ENCODE data around the gene GPR27.

The GPR27 gene

GRCh38 chr3:71724584-71725270 is 28.9 kb upstream of the GPR27 start:
- no peaks in the 10 kb centered on the region for H3K36me3 ChIP-seq (ENCODE audit: low read length)
- no peak overlapping the region for H2AFZ ChIP-seq (ENCODE audit: low read depth, low read length, severe bottlenecking)
- H3K27me3 ChIP-seq (ENCODE audit: low read length), result no peaks in the 10 kb centered on the region
- H3F3A ChIP-seq (ENCODE audit: insufficient read depth), result no peaks in the 10 kb centered on the region
- no peaks in the 10 kb centered on the region for H3K9me3 ChIP-seq (ENCODE audit: insufficient read depth, low read length)
- no peaks in the 10 kb centered on the region for H3K79me2 ChIP-seq (ENCODE audit: insufficient read depth, low read length)
- H3K27ac ChIP-seq (ENCODE audit: low read depth, low read length), result no peak overlapping the region
- H3K4me3 ChIP-seq (ENCODE audit: insufficient read depth, low read length, poor library complexity, severe bottlenecking), result peak overlapping the region; percentile 38
- H4K20me1 ChIP-seq (ENCODE audit: low read depth, low read length), result no peaks in the 10 kb centered on the region
- no peaks in the 10 kb centered on the region for H3K9me2 ChIP-seq (replicated peaks; ENCODE audit: insufficient read depth, low read length)
- H3K9ac ChIP-seq (ENCODE audit: low read length), result no peak overlapping the region; the same call in 1 of the 2 replicates
- TF ChIP-seq, protein P1, sequence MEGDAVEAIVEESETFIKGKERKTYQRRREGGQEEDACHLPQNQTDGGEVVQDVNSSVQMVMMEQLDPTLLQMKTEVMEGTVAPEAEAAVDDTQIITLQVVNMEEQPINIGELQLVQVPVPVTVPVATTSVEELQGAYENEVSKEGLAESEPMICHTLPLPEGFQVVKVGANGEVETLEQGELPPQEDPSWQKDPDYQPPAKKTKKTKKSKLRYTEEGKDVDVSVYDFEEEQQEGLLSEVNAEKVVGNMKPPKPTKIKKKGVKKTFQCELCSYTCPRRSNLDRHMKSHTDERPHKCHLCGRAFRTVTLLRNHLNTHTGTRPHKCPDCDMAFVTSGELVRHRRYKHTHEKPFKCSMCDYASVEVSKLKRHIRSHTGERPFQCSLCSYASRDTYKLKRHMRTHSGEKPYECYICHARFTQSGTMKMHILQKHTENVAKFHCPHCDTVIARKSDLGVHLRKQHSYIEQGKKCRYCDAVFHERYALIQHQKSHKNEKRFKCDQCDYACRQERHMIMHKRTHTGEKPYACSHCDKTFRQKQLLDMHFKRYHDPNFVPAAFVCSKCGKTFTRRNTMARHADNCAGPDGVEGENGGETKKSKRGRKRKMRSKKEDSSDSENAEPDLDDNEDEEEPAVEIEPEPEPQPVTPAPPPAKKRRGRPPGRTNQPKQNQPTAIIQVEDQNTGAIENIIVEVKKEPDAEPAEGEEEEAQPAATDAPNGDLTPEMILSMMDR (IDR thresholded peaks at IDR 0.05; ENCODE audit: insufficient read depth, low read length, poor library complexity, severe bottlenecking), result no peak
- TF ChIP-seq EZH2phosphoT487 (conservative IDR thresholded peaks at IDR 0.05; ENCODE audit: low read length), result peak; percentile 97; the same call in 1 of the 2 replicates
- peak overlapping the region; percentile 55 for H3K4me2 ChIP-seq (ENCODE audit: low read depth, low read length, poor library complexity, severe bottlenecking)

GRCh38 chr3:71725271-71725991 is 28.2 kb upstream of the GPR27 start, which contains the start of gene EIF4E3:
EIF4E3 (minus strand) TSS chr3:71725402; CDS start chr3:71725367, 35 bp downstream.
- Histone ChIP-seq H3K27ac (ENCODE audit: low read depth, low read length) (no peak within 1 kb of the TSS), H3K27me3 (ENCODE audit: low read length) (no peaks in the 10 kb centered on the region), H4K20me1 (ENCODE audit: low read depth, low read length) (no peaks in the 10 kb centered on the region), H2AFZ (ENCODE audit: low read depth, low read length, severe bottlenecking) (no peak within 1 kb of the TSS), H3K9ac (ENCODE audit: low read length) (no peak within 1 kb of the TSS; the same call in 1 of the 2 replicates), H3F3A (ENCODE audit: insufficient read depth) (no peaks in the 10 kb centered on the region), H3K4me2 (ENCODE audit: low read depth, low read length, poor library complexity, severe bottlenecking) (peak within 1 kb of the TSS; percentile 55), H3K9me3 (ENCODE audit: insufficient read depth, low read length) (no peaks in the 10 kb centered on the region), H3K4me3 (ENCODE audit: insufficient read depth, low read length, poor library complexity, severe bottlenecking) (peak within 1 kb of the TSS; percentile 38), H3K9me2 (replicated peaks; ENCODE audit: insufficient read depth, low read length) (no peaks in the 10 kb centered on the region), H3K79me2 (ENCODE audit: insufficient read depth, low read length) (no peaks in the 10 kb centered on the region), H3K36me3 (ENCODE audit: low read length) (no peaks in the 10 kb centered on the region)
- TF ChIP-seq, protein P1 (IDR thresholded peaks at IDR 0.05; ENCODE audit: insufficient read depth, low read length, poor library complexity, severe bottlenecking), result no peak
- TF ChIP-seq EZH2phosphoT487 (conservative IDR thresholded peaks at IDR 0.05; ENCODE audit: low read length), result no peak

DNA sequence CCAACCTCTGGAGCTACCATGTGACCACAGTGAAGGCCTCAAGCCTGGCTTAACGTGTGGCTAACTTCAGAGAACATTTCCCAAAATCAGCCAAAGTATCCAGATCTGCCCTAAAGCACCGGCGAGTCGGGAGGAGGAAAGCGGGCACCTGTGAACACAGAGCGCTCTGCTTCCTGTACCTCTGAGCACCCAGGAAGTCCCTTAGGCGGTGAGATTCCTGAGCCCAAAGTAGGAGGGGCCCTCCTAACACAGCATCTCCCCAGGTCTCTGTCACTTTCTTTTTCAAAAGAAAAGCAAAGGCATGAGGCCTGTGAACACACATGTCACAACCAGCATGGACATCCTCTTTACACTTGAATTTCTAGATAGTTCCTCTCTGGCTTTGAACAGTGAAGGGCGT is 27.5 kb upstream of the GPR27 start:
- H3K36me3 ChIP-seq (ENCODE audit: low read length), result no peaks in the 10 kb centered on the region
- H3K27me3 ChIP-seq (ENCODE audit: low read length), result no peaks in the 10 kb centered on the region
- H2AFZ ChIP-seq (ENCODE audit: low read depth, low read length, severe bottlenecking), result no peak overlapping the region
- no peaks in the 10 kb centered on the region for H3K9me2 ChIP-seq (replicated peaks; ENCODE audit: insufficient read depth, low read length)
- H3K4me2 ChIP-seq (ENCODE audit: low read depth, low read length, poor library complexity, severe bottlenecking), result no peak overlapping the region
- no peaks in the 10 kb centered on the region for H3F3A ChIP-seq (ENCODE audit: insufficient read depth)
- H3K9ac ChIP-seq (ENCODE audit: low read length), result no peak overlapping the region
- no peaks in the 10 kb centered on the region for H4K20me1 ChIP-seq (ENCODE audit: low read depth, low read length)
- TF ChIP-seq EZH2phosphoT487 (conservative IDR thresholded peaks at IDR 0.05; ENCODE audit: low read length), result no peak
- TF ChIP-seq, protein P1 (IDR thresholded peaks at IDR 0.05; ENCODE audit: insufficient read depth, low read length, poor library complexity, severe bottlenecking), result no peak
- H3K79me2 ChIP-seq (ENCODE audit: insufficient read depth, low read length), result no peaks in the 10 kb centered on the region
- no peaks in the 10 kb centered on the region for H3K9me3 ChIP-seq (ENCODE audit: insufficient read depth, low read length)
- H3K27ac ChIP-seq (ENCODE audit: low read depth, low read length), result no peak overlapping the region
- H3K4me3 ChIP-seq (ENCODE audit: insufficient read depth, low read length, poor library complexity, severe bottlenecking), result no peak overlapping the region

Measured in SU-DHL-6 (cell line).